22Rv1 (cell line): ENCODE results near the gene PPP1R14B.

Experiments used
- CTCF ChIP-seq: fragments of 450-650 bp; IDR thresholded peaks from 2 replicates; pipeline ENCODE4 v1.5.1; 2017; ENCODE audit warnings: mild to moderate bottlenecking
- ZFX ChIP-seq: fragments of 450-650 bp; IDR thresholded peaks from 2 replicates; pipeline ENCODE4 v1.6.1; 2017; ENCODE audit warnings: antibody characterized with exemption, borderline replicate concordance

- TF ChIP-seq CTCF: no peak
- no peak for TF ChIP-seq ZFX
These were observed 39.4 kb upstream of the PPP1R14B start for GRCh38 chr11:64285885-64286800.
